ENCODE results near the gene NEMF.
"Not testable (repeated sequence)": the region's sequence is repeated elsewhere in the genome, so short reads cannot be mapped to it uniquely, and the experiment has no call there.

Gene NEMF

GRCh38 chr14:49792618-49793017 is 60.0 kb downstream of the NEMF start:
- Histone ChIP-seq H3K4me3 (ENCODE audit: low read length) (no peak overlapping the region), H3K4me1 (ENCODE audit: control insufficient read depth, insufficient read depth, low read length) (no peaks in the 10 kb centered on the region), H3K27me3 (replicated peaks; ENCODE audit: control insufficient read depth, insufficient read depth, low read length) (no peaks in the 10 kb centered on the region), H3K9me3 (ENCODE audit: control insufficient read depth, low read length) (no peaks in the 10 kb centered on the region), H3K36me3 (ENCODE audit: control insufficient read depth, insufficient read depth, low read length, severe bottlenecking) (peaks cover 87% of the 10 kb centered on the region), H3K9ac (ENCODE audit: low read length) (no peak overlapping the region)
- no peak for DNase-seq (ENCODE audit: low read depth)

- peaks cover 97% of the 10 kb centered on the region for H3K36me3 ChIP-seq (ENCODE audit: control insufficient read depth, insufficient read depth, low read length, severe bottlenecking)
- no peak overlapping the region for H3K4me3 ChIP-seq (ENCODE audit: low read length)
- H3K9ac ChIP-seq (ENCODE audit: low read length) = no peak overlapping the region
- no peaks in the 10 kb centered on the region for H3K9me3 ChIP-seq (ENCODE audit: control insufficient read depth, low read length)
- no peak for DNase-seq (ENCODE audit: low read depth)
- no peaks in the 10 kb centered on the region for H3K27me3 ChIP-seq (replicated peaks; ENCODE audit: control insufficient read depth, insufficient read depth, low read length)
- no peaks in the 10 kb centered on the region for H3K4me1 ChIP-seq (ENCODE audit: control insufficient read depth, insufficient read depth, low read length)
Observed at GRCh38 chr14:49786315-49786714, 66.3 kb downstream of the NEMF start.

GRCh38 chr14:49783394-49784014 is 69.1 kb downstream of the NEMF start:
- H3K4me1 ChIP-seq (ENCODE audit: control insufficient read depth, insufficient read depth, low read length) = no peaks in the 10 kb centered on the region
- H3K9me3 ChIP-seq (ENCODE audit: control insufficient read depth, low read length) = no peaks in the 10 kb centered on the region
- DNase-seq (ENCODE audit: low read depth) = no peak
- H3K36me3 ChIP-seq (ENCODE audit: control insufficient read depth, insufficient read depth, low read length, severe bottlenecking) = peaks cover 100% of the 10 kb centered on the region
- H3K9ac ChIP-seq (ENCODE audit: low read length) = no peak overlapping the region
- no peak overlapping the region for H3K4me3 ChIP-seq (ENCODE audit: low read length)
- H3K27me3 ChIP-seq (replicated peaks; ENCODE audit: control insufficient read depth, insufficient read depth, low read length) = no peaks in the 10 kb centered on the region

- peaks cover 98% of the 10 kb centered on the region for H3K36me3 ChIP-seq (ENCODE audit: control insufficient read depth, insufficient read depth, low read length, severe bottlenecking)
- H3K9me3 ChIP-seq (ENCODE audit: control insufficient read depth, low read length); DNase-seq (ENCODE audit: low read depth); H3K4me1 ChIP-seq (ENCODE audit: control insufficient read depth, insufficient read depth, low read length); H3K4me3 ChIP-seq (ENCODE audit: low read length); H3K9ac ChIP-seq (ENCODE audit: low read length); H3K27me3 ChIP-seq (replicated peaks; ENCODE audit: control insufficient read depth, insufficient read depth, low read length): not testable (repeated sequence)
Observed at GRCh38 chr14:49781040-49781439, 71.5 kb downstream of the NEMF start.

GRCh38 chr14:49778421-49778820 is 74.2 kb downstream of the NEMF start:
- H3K9ac ChIP-seq (ENCODE audit: low read length) = no peak overlapping the region
- no peak overlapping the region for H3K4me3 ChIP-seq (ENCODE audit: low read length)
- DNase-seq (ENCODE audit: low read depth) = no peak
- peaks cover 97% of the 10 kb centered on the region for H3K36me3 ChIP-seq (ENCODE audit: control insufficient read depth, insufficient read depth, low read length, severe bottlenecking)
- H3K27me3 ChIP-seq (replicated peaks; ENCODE audit: control insufficient read depth, insufficient read depth, low read length) = no peaks in the 10 kb centered on the region
- H3K4me1 ChIP-seq (ENCODE audit: control insufficient read depth, insufficient read depth, low read length) = no peaks in the 10 kb centered on the region
- H3K9me3 ChIP-seq (ENCODE audit: control insufficient read depth, low read length) = no peaks in the 10 kb centered on the region

GRCh38 chr14:49774106-49774505 is 78.5 kb downstream of the NEMF start:
- Histone ChIP-seq H3K9ac (ENCODE audit: low read length) (no peak overlapping the region), H3K36me3 (ENCODE audit: control insufficient read depth, insufficient read depth, low read length, severe bottlenecking) (peaks cover 65% of the 10 kb centered on the region)

GRCh38 chr14:49771691-49772090 is 80.9 kb downstream of the NEMF start:
- peaks cover 27% of the 10 kb centered on the region for H3K4me1 ChIP-seq (ENCODE audit: control insufficient read depth, insufficient read depth, low read length)
- H3K27me3 ChIP-seq (replicated peaks; ENCODE audit: control insufficient read depth, insufficient read depth, low read length) = not testable (repeated sequence)

More at GRCh38 chr14:49774106-49774505, 78.5 kb downstream of the NEMF start:
- peaks cover 21% of the 10 kb centered on the region for H3K4me1 ChIP-seq (ENCODE audit: control insufficient read depth, insufficient read depth, low read length)
- no peak overlapping the region for H3K4me3 ChIP-seq (ENCODE audit: low read length)
- peak; percentile 50 for DNase-seq (ENCODE audit: low read depth)
- H3K27me3 ChIP-seq (replicated peaks; ENCODE audit: control insufficient read depth, insufficient read depth, low read length) = no peaks in the 10 kb centered on the region
- no peaks in the 10 kb centered on the region for H3K9me3 ChIP-seq (ENCODE audit: control insufficient read depth, low read length)

GRCh38 chr14:49770212-49770817 is 82.3 kb downstream of the NEMF start:
- Histone ChIP-seq H3K4me1 (ENCODE audit: control insufficient read depth, insufficient read depth, low read length) (peaks cover 28% of the 10 kb centered on the region), H3K36me3 (ENCODE audit: control insufficient read depth, insufficient read depth, low read length, severe bottlenecking) (peaks cover 29% of the 10 kb centered on the region), H3K27me3 (replicated peaks; ENCODE audit: control insufficient read depth, insufficient read depth, low read length) (no peaks in the 10 kb centered on the region), H3K9ac (ENCODE audit: low read length) (peak overlapping the region; percentile 99), H3K9me3 (ENCODE audit: control insufficient read depth, low read length) (no peaks in the 10 kb centered on the region), H3K4me3 (ENCODE audit: low read length) (peak overlapping the region; percentile 92)
- DNase-seq (ENCODE audit: low read depth) = peak; percentile 54

More at GRCh38 chr14:49771691-49772090, 80.9 kb downstream of the NEMF start:
- not testable (repeated sequence) for H3K9ac ChIP-seq (ENCODE audit: low read length); H3K9me3 ChIP-seq (ENCODE audit: control insufficient read depth, low read length); H3K4me3 ChIP-seq (ENCODE audit: low read length); DNase-seq (ENCODE audit: low read depth)
- peaks cover 42% of the 10 kb centered on the region for H3K36me3 ChIP-seq (ENCODE audit: control insufficient read depth, insufficient read depth, low read length, severe bottlenecking)

- Histone ChIP-seq H3K9ac (ENCODE audit: low read length) (peak overlapping the region; percentile 99), H3K36me3 (ENCODE audit: control insufficient read depth, insufficient read depth, low read length, severe bottlenecking) (peaks cover 23% of the 10 kb centered on the region), H3K9me3 (ENCODE audit: control insufficient read depth, low read length) (no peaks in the 10 kb centered on the region), H3K4me1 (ENCODE audit: control insufficient read depth, insufficient read depth, low read length) (peaks cover 28% of the 10 kb centered on the region), H3K27me3 (replicated peaks; ENCODE audit: control insufficient read depth, insufficient read depth, low read length) (no peaks in the 10 kb centered on the region), H3K4me3 (ENCODE audit: low read length) (peak overlapping the region; percentile 92)
- peak; percentile 17 for DNase-seq (ENCODE audit: low read depth)
Observed at GRCh38 chr14:49769581-49770211, 82.9 kb downstream of the NEMF start.

- no peaks in the 10 kb centered on the region for H3K27me3 ChIP-seq (replicated peaks; ENCODE audit: control insufficient read depth, insufficient read depth, low read length)
- peaks cover 28% of the 10 kb centered on the region for H3K4me1 ChIP-seq (ENCODE audit: control insufficient read depth, insufficient read depth, low read length)
- peak; percentile 68 for DNase-seq (ENCODE audit: low read depth)
- peaks cover 18% of the 10 kb centered on the region for H3K36me3 ChIP-seq (ENCODE audit: control insufficient read depth, insufficient read depth, low read length, severe bottlenecking)
- H3K9me3 ChIP-seq (ENCODE audit: control insufficient read depth, low read length) = no peaks in the 10 kb centered on the region
- H3K9ac ChIP-seq (ENCODE audit: low read length) = peak overlapping the region; percentile 99
- peak overlapping the region; percentile 92 for H3K4me3 ChIP-seq (ENCODE audit: low read length)
Observed at GRCh38 chr14:49769171-49769570, 83.4 kb downstream of the NEMF start.

- Histone ChIP-seq H3K9ac (ENCODE audit: low read length) (peak overlapping the region; percentile 99), H3K4me3 (ENCODE audit: low read length) (peak overlapping the region; percentile 92), H3K9me3 (ENCODE audit: control insufficient read depth, low read length) (no peaks in the 10 kb centered on the region), H3K36me3 (ENCODE audit: control insufficient read depth, insufficient read depth, low read length, severe bottlenecking) (peaks cover 12% of the 10 kb centered on the region), H3K27me3 (replicated peaks; ENCODE audit: control insufficient read depth, insufficient read depth, low read length) (no peaks in the 10 kb centered on the region), H3K4me1 (ENCODE audit: control insufficient read depth, insufficient read depth, low read length) (peaks cover 28% of the 10 kb centered on the region)
- peak; percentile 67 for DNase-seq (ENCODE audit: low read depth)
Observed at GRCh38 chr14:49768301-49769121, 84.1 kb downstream of the NEMF start.
